Right lobe of liver (tissue), 4 donors: ENCODE measurements around the gene PPARA.

ENCODE experiments used
- CTCF ChIP-seq, 4 donors: fragments of 200-600 bp in 3 of 4; fragments of 450-650 bp in 1 of 4; IDR thresholded peaks; one replicate each; pipeline versions ENCODE4 v1.5.1 to v1.8.0; 2016 to 2022; ENCODE audit warnings: antibody characterized with exemption in 4 of 4, mild to moderate bottlenecking in 2 of 4
- POLR2A ChIP-seq: fragments of 450-650 bp; IDR thresholded peaks from one replicate; pipeline ENCODE4 v1.6.1; 2017; ENCODE audit warnings: antibody characterized with exemption, mild to moderate bottlenecking
- donor health status: DM: no; HTN: no; CAD: no.
- donor health status: DM: no; HTN: no; CAD: no.
- donor health status: DM: no; HTN: yes; CAD: no.

GRCh38 chr22:46115388-46115678 lies 35.0 kb upstream of the PPARA start:
- TF ChIP-seq CTCF (IDR thresholded peaks at IDR 0.05): no peak
- no peak for TF ChIP-seq POLR2A
